GM12892 (cell line): ENCODE results near the gene SLC43A3.

ENCODE experiments used
- POLR2A ChIP-seq: IDR thresholded peaks from 2 replicates; pipeline ENCODE4 v1.6.1; 2011; ENCODE audit warnings: low read depth, low read length, control low read depth
- POLR2AphosphoS5 ChIP-seq: IDR thresholded peaks from 2 replicates; pipeline ENCODE4 v1.6.1; 2011; ENCODE audit warnings: low read depth, low read length, control low read depth
- TAF1 ChIP-seq: IDR thresholded peaks from 2 replicates; pipeline ENCODE4 v1.6.1; 2011; ENCODE audit warnings: low read depth, mild to moderate bottlenecking, control low read depth, low read length, borderline replicate concordance

GRCh38 chr11:57463671-57464538 lies 37.0 kb upstream of the SLC43A3 start:
- TF ChIP-seq TAF1 (no peak), POLR2A (no peak), POLR2AphosphoS5 (no peak)
